HG03457 (cell line): Measurements from ENCODE around the gene GFER.
A peak's percentile ranks its signal among the peaks of the same experiment; 100 is the strongest.
"Not testable (repeated sequence)": the region's sequence is repeated elsewhere in the genome, so short reads cannot be mapped to it uniquely, and the experiment has no call there.

Experiments used
- ATAC-seq: cut with Tn5 transposase; IDR thresholded peaks from one replicate; pipeline ENCODE4 v1.9.1; 2021; ENCODE audit warnings: moderate number of reproducible peaks; ENCODE audit not compliant: unreplicated experiment

The GFER gene

DNA sequence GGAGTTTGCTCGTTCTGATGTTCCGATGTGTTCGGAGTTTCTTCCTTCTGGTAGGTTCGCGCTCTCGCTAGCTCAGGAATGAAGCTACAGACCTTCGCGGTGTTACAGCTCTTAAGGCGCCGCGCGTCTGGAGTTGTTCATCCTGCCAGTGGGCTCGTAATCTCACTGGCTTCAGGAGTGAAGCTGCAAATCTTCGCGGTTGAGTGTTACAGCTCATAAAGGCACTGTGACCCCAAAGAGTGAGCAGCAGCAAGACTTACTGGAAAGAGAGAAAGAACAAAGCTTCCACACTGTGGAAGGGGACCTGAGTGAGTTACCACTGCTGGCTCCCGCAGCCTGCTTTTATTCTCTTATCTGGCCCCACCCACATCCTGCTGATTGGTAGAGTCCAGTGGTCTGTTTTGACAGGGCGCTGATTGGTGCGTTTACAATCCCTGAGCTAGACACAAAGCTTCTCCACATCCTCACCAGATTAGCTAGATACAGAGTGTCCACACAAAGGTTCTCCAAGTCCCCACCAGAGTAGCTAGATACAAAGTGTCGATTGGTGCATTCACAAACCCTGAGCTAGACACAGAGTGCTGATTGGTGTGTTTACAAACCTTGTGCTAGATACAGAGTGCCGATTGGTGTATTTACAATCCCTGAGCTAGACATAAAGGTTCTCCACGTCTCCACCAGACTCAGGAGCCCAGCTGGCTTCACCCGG, 26.4 kb upstream of the GFER start:
- not testable (repeated sequence) for ATAC-seq

DNA sequence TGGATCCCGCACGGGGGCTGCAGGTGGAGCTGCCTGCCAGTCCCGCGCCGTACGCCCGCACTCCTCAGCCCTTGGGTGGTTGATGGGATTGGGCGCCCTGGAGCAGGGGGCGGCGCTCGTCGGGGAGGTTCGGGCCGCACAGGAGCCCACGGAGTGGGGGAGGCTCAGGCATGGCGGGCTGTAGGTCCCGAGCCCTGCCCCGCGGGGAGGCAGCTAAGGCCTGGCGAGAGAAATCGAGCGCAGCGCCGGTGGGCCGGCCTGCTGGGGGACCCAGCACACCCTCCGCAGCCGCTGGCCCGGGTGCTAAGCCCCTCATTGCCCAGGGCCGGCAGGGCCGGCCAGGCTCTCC, 25.9 kb upstream of the GFER start:
- not testable (repeated sequence) for ATAC-seq

DNA sequence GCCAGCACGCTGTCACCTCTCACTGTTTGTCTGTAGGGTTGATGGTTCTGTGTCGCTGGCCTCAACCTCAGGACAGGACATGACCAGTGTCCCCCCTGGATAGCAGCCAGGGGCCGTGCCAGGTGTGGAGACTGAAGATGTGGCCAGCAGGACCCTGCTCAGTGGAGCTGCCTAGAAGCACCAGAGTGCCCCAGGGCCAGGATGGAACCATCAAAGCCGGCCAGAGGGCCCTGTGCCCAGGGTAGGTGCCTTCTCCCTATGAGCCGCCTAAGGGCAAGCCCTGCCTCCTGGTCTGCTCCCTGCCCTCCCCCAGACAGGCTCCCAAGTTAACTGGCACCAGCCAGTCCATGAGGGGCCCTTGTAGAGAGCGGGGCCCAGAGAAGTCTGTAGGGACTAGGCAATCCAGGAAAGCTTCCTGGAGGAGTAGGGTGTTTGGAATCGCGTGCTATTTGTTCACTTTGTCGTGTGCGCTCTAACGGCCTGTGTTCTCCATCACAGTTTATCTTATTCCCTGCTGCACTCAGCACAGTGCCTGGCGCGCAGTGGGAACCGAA, 25.2 kb upstream of the GFER start:
- no peak for ATAC-seq

DNA sequence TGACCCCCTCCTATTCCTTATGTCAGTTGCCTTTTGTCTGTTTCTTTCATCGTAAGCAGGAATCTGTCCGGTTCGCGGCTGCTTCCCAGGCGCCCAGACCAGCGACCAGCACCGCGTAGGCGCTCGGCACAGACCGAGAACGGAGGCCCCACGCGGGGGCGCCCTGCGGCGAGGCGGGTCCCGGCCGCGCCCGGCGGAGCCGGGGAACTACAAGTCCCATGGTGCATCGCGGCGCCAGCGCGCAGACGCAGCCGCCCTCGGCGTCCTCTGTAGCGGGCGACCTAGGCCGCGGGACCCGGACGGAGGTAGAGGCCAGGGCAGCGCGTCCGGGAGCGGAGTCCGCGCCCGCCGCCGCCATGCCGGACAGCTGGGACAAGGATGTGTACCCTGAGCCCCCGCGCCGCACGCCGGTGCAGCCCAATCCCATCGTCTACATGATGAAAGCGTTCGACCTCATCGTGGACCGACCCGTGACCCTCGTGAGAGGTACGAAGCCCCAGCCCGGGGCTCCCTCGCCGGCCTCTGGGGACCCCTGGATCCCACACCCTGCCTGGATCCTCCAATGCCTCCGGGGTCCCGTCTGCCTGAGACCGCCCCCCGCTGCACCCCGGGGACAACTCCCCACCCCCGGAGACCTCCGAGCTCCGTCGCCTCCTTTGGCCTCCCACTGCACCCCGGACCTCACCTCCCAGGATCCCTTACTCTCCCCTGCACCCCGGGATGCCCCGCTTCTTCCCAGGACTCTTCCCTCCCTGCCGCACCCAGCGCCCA, 24.5 kb upstream of the GFER start, which contains the start of gene NDUFB10:
NDUFB10 (plus strand) TSS at position 270 of the 771 bp plus-strand sequence; CDS start at position 357, 87 bp downstream.
- ATAC-seq, result peak; percentile 51

DNA sequence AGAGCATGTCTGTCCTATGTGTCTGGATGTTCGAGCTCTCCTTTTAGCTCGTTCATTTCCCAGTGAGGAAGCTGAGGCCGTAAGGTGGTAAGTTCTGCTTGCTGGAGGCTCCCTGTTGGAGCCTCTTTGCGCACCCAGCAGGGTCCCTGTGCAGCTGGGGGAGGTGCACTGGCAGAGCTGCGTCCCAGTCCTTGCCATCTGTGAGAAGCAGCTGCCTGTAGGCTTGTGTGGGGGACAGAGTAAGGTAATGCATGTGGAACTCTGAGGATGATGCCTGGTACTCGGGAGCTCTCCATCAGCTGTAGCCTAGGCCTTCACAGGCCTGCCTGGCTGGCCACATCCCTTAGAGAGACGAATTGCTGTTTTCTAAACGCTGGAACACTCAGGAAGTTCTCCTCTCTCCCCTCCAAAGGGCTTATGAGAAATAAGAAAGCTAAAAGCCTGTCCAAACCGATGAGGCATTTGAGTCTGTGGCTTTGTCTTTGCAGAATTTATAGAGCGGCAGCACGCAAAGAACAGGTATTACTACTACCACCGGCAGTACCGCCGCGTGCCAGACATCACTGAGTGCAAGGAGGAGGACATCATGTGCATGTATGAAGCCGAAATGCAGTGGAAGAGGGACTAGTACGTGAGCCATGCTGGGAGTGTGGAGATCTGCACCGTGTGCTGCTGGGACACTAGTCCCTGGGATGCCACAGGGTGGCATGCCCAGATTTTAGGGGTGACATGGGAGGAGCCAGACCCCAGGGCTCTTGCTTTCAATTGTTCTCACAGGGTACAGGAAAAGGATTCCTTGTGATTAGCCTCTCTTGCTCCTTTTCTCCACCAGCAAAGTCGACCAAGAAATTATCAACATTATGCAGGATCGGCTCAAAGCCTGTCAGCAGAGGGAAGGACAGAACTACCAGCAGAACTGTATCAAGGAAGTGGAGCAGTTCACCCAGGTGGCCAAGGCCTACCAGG, 23.0 kb upstream of the GFER start:
- ATAC-seq, result no peak

DNA sequence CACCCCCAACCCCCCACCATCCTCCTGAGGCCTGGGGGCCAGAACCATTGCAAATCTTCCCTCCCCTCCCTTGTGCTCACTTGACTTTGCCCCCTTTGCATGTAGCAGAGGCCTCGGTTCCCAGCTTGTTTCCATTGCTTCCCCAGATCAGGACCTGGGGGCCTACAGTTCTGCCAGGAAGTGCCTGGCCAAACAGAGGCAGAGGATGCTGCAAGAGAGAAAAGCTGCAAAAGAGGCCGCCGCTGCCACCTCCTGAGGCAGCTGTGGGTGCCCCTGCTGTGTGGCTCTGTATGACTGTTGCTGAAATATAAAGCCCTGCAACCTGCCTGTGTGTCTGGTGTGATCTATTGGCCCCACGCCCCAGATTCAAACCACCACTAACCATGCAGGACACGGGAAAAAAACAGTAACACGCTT, 22.3 kb upstream of the GFER start:
- no peak for ATAC-seq

DNA sequence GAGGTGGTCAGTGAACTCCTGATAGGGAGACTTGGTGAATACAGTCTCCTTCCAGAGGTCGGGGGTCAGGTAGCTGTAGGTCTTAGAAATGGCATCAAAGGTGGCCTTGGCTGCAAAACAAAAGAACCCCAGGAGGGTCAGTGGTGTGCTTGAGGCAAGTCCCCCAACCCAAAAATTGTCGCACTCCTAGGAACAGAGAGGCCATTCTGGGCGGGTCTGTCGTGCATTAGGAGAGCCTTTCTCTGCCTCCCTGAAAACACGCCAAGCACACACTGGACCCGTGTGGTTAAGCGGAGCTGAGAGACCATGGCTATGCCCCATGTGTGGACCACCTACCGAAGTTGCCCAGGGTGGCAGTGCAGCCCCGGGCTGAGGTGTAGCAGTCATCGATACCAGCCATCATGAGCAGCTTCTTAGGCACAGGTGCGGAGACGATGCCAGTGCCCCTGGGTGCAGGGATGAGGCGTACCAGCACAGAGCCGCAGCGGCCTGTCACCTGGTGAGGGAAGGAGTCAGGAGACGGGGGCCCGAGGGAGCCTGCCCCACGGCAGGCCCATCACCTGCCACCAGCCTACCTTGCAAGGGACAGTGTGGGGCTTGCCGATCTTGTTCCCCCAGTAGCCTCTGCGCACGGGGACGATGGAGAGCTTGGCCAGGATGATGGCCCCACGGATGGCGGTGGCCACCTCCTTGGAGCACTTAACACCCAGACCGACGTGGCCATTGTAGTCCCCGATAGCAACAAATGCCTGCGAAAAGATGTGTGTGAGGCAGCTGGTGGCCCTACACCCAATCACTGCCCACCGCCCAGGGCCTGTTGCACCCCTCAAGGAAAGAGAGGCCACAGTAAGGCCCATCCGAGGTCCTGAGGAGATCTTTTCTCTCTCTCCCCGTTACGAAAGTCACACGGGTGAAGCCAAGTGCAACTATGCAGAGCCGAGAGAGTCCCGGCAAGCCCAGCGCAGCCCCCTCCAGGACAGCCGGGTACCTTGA, 21.5 kb upstream of the GFER start:
- ATAC-seq, result not testable (repeated sequence)

DNA sequence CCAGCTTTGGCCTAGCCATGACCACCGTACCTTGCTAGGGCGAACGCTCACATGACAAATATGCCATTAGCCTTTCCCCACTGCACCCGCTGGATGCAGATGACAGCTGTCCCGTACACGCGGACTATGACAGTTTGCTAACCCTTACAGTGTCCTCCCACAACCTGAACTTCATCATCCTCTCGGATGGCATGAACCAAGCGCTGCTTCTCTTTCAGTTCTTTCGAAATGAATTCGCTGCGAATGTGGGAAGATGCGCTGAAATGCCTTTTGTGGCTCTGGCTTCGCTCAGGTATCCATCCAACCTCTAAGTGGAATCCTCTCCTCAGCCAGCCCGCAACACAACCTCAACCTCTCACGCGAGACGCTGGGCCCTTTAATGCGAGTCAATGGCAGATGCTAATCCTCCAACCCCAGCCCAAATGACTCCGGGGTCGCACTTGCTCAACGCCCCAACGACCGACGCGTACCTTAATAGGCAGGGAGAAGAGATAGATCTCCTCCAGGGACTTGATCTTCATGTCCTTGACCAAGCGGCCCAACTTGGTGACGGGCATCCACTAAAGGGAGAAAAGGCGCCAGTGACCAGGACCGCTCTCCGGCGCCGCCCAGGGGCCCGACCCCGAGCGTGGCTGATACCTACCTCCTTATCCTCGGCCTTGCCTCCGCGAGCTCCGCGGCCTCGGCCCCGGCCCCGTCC, 20.0 kb upstream of the GFER start:
- ATAC-seq, result no peak

DNA sequence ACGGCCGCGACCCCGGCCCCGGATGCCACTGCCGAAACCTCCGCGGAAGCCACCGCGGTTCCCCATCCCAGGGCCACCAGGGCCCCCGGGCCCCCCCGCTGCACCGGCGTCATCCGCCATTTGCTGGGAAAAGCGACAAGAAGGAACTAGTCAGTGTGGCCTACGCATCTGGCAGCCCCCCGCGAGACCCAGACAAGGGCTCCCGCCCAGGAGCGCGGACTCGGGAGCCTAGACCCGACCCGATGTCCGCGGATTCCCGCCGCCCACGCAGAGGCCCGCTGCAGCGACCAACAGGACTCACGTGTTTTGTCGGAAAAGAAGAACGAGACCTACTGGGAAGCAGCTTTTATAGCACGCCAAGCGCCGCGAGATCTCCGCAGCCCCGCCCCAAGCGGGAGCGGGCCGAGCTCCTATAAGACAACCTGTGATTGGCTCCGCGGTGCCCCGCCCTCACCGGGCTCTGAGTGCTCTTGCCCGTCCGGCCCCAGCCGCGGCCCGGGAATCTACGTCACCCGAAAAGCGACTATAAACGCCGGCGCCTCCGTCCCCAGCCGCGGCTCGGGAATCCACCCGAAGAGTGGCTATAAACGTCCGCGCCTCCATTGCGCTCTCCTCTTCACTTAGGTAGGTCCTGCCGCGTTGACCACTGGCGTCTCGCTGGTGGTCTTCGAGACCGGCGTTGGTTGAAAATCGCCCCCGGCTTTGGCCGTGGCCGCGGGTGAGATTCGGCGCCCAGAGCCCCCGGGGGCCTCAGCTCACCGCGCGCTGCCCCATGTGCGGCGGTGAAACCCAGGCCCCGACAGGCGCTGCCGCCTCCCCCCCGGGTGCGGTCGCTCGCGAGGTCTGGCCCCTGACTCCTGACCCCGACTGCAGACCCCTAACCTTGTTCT, 19.2 kb upstream of the GFER start, which contains the start of gene RPS2:
RPS2 (minus strand) TSS at position 321 of the 890 bp plus-strand sequence; CDS start at position 120, 201 bp downstream.
- ATAC-seq, result peak; percentile 52

DNA sequence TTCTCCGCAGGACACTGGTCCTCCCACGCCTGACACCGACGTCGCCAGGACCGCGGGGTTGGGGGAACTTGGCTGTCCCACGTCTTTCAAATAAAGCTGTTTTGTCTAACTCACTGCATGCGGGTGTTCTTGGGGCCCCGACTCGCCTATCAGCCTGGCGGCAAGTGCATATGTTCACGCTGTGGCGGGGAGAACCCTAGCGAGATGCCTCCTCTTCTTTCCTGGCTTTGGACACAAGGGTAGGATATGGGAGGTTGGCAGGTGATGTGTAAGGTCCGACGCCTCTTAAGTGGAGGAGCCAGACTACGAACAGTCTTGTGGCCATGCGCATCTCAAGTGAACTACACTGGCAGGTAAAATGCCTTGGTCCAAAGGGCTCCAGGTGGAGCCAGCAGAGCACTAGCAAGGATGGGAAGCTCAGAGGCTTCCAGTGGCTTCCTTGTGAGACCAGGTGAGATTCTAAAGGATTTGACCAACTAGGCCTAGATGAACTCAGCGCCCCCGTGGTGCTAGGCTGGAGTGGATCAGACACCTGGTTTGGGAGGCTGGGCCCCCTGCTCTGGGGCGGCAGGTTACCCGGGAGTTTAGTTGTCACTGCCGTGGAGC, 18.5 kb upstream of the GFER start:
- no peak for ATAC-seq

DNA sequence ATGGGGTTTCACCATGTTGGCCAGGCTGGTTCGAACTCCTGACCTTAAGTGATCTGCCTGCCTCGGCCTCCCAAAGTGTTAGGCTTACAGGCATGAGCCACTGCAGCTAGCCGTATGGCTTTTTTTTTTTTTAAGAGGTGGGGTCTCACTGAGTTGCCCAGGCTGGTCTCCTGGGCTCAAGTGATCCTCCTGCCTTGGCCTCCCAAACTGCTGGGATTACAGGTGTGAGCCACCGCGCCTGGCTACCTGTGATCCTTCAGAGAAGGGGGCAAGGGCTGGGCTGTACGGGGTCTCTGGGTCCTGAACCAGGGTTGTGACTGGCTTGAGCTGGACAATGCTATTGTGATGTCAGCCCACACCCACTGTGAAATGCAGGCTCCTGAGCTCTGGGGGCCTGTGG, 17.5 kb upstream of the GFER start, which contains the start of gene RNF151:
RNF151 (plus strand) TSS at position 397 of the 400 bp plus-strand sequence. CDS start 26 bp downstream, outside the sequence.
- no peak for ATAC-seq

DNA sequence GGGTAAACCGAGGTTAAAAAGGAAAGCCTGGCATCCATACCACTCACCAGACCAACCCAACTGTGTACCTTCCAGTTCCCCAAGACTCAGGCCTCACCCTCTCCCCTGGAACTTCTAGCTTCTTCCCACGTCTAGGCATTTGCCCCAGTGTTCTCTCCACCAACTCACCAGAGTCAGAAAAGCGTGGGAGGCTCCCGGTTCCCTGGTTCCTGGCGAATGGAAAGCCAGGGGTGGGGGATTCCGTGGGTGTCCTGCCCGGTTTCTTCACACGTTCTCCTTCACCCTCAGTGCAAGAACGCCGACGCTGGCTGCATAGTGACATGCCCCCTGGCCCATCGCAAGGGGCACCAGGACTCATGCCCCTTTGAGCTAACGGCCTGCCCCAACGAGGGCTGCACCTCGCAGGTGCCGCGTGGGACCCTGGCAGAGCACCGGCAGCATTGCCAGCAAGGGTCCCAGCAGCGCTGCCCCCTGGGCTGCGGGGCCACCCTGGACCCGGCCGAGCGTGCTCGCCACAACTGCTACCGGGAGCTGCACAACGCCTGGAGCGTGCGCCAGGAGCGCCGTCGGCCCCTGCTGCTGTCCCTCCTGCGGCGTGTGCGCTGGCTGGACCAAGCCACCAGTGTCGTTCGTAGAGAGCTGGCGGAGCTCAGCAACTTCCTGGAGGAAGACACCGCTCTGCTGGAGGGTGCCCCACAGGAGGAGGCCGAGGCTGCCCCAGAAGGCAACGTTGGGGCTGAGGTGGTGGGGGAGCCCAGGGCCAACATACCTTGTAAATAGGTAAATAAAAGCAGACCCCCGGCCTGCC, 15.6 kb upstream of the GFER start:
- ATAC-seq, result no peak

DNA sequence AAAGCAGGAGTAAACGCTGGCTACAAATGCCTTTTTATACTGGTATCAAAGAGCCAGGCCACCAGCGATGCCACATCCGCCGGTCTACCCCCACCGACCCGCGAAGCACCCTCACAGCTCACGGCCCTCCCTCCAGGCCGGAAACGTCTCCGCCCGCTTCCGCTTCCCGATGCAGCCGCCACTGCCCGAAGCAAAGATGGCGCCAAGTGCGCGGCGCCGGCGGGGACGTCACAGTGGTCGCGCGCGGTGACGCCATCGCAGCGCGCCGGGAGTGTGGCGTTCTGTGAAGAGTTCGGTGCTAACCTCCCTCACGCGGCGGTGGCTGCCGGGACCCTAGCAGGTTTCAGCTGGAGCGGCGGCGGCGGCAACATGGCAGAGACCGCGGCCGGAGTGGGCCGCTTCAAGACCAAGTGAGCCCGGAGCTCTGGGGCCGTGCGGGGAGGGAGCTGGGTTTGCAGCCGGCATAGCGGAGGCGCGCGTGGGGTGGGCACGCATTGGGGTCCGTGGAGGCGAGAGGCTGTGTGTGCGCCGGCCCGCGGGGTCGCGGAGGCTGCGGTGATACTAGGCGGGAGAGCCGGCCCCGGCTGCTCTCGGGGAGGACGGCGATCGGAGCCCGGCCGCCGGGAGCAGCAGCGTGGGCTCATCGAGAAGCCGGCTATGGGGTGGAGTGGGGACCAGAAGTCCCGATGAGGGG, 12.1 kb upstream of the GFER start, which contains the start of gene TBL3:
TBL3 (plus strand) TSS at position 258 of the 694 bp plus-strand sequence; CDS start at position 370, 112 bp downstream.
- ATAC-seq, result peak; percentile 54

DNA sequence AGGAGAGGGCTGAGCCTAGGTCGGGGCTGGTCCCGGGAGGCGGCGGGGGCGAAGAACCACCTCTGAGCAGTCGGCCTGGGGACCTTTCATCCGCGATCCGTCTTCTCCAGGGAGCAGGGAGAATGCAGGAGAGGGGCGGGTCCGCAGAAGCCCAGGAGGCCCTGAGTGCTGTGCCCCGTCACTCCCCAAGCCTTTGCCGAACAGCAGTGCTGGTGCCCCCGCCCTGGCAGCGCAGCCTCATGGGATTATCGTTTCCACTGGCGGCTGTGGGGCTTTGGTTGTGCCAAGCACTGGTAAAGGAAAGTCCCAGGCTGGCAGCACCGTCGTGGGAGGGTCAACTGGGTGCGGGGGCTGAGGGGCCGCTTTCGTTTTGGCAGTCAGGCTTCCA, 11.5 kb upstream of the GFER start:
- no peak for ATAC-seq

DNA sequence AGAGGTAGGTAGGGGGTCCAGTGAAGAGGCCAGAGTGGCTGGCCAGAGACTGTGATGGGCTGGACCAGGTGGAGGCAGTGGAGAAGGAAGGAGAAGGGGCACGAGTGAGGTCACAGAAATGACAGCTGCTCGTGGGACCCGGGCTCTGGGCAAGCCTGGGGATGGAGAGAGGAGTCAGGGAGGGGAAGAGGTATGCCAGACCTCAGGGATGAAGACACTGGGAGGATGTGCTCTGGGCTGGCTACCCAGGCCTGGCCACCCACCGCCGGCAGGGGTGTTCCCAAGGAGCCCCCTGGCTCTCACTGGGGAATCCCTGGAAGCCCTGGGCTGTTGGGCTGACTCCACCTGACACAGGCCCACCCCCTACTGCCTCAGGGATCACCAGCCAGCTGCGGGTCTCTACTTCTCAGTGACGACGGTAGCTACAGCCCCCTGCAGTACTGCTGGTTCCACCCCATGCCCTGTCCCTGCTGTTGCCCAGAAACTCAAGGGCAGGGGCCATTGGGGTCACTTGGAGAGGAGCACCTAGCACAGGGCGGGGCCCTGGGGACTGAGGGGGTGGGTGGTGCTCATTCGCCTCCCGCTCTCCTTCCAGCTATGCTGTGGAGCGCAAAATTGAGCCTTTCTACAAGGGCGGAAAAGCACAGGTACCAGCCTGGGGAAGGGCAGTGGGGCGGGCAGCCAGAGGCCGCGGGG, 10.4 kb upstream of the GFER start:
- ATAC-seq, result no peak
